Measurements from ENCODE around the gene GSTP1. TPM values are rescaled to one million over a fixed set of nuclear protein-coding genes. Genes with fewer than 3 reads are reported as not detected.
"Not testable (repeated sequence)": the region's sequence is repeated elsewhere in the genome, so short reads cannot be mapped to it uniquely, and the experiment has no call there.

Gene GSTP1
- total and polyA plus RNA-seq, 3 experiments from 2014 or later = 333 to 474 (median 462) TPM

- H3K27me3 Mint-ChIP-seq = no peaks in the 10 kb centered on the region
- no peak overlapping the region for H3K27ac ChIP-seq (ENCODE audit: low read depth, low read length)
- H3K36me3 ChIP-seq (ENCODE audit: insufficient read depth, low read length) = no peaks in the 10 kb centered on the region
- ChIA-PET CTCF (no interaction called here), POLR2A (no interaction called here)
- no peaks in the 10 kb centered on the region for H3K9me3 ChIP-seq (ENCODE audit: low read length)
- H3K36me3 Mint-ChIP-seq = no peaks in the 10 kb centered on the region
- peak overlapping the region in 1 of 8 donors; percentile 42 for H3K27ac Mint-ChIP-seq
- DNase-seq = no peak
- H3K4me3 Mint-ChIP-seq = no peak overlapping the region
- no peaks in the 10 kb centered on the region for H3K4me1 ChIP-seq (ENCODE audit: insufficient read depth, low read length)
- H3K9me3 Mint-ChIP-seq = no peaks in the 10 kb centered on the region
- no peaks in the 10 kb centered on the region for H3K27me3 ChIP-seq (ENCODE audit: insufficient read depth, low read length, poor library complexity, severe bottlenecking)
- no peaks in the 10 kb centered on the region for H3K4me1 Mint-ChIP-seq
- no peak overlapping the region for H3K4me3 ChIP-seq (ENCODE audit: low read length)
Observed at GRCh38 chr11:67593565-67593905, 9.9 kb downstream of the GSTP1 start.

GRCh38 chr11:67594480-67594879 lies 10.9 kb downstream of the GSTP1 start:
- no peaks in the 10 kb centered on the region for H3K36me3 ChIP-seq (ENCODE audit: insufficient read depth, low read length)
- H3K36me3 Mint-ChIP-seq = no peaks in the 10 kb centered on the region
- DNase-seq = no peak
- H3K27ac ChIP-seq (ENCODE audit: low read depth, low read length) = no peak overlapping the region
- no peak overlapping the region for H3K4me3 Mint-ChIP-seq
- no peaks in the 10 kb centered on the region for H3K9me3 ChIP-seq (ENCODE audit: low read length)
- no peaks in the 10 kb centered on the region for H3K4me1 ChIP-seq (ENCODE audit: insufficient read depth, low read length)
- POLR2A ChIA-PET = interaction anchor here (0.7 kb wide), 1 partner anchor 18 kb away, joined by 4 read pairs; no protein-coding TSS in a partner anchor
- no peaks in the 10 kb centered on the region for H3K27me3 ChIP-seq (ENCODE audit: insufficient read depth, low read length, poor library complexity, severe bottlenecking)
- no peaks in the 10 kb centered on the region for H3K27me3 Mint-ChIP-seq
- H3K4me3 ChIP-seq (ENCODE audit: low read length) = no peak overlapping the region
- H3K9me3 Mint-ChIP-seq = no peaks in the 10 kb centered on the region
- H3K4me1 Mint-ChIP-seq = no peaks in the 10 kb centered on the region
- CTCF ChIA-PET = interaction anchor here (1.0 kb wide), 1 partner anchor 20 kb away, joined by 3 read pairs; no protein-coding TSS in a partner anchor
- no peak overlapping the region for H3K27ac Mint-ChIP-seq

GRCh38 chr11:67596753-67597300 lies 13.2 kb downstream of the GSTP1 start:
- no peak overlapping the region for H3K27ac Mint-ChIP-seq
- CTCF ChIA-PET = interaction anchor here (1.6 kb wide), 1 partner anchor 18 kb away, joined by 3 read pairs; no protein-coding TSS in a partner anchor
- no peaks in the 10 kb centered on the region for H3K9me3 ChIP-seq (ENCODE audit: low read length)
- H3K36me3 ChIP-seq (ENCODE audit: insufficient read depth, low read length) = no peaks in the 10 kb centered on the region
- peaks cover 8 to 9% of the 10 kb centered on the region in 2 donors for H3K27me3 Mint-ChIP-seq
- H3K4me1 Mint-ChIP-seq = no peaks in the 10 kb centered on the region
- H3K4me3 ChIP-seq (ENCODE audit: low read length) = no peak overlapping the region
- POLR2A ChIA-PET = no interaction called here
- H3K27me3 ChIP-seq (ENCODE audit: insufficient read depth, low read length, poor library complexity, severe bottlenecking) = no peaks in the 10 kb centered on the region
- H3K36me3 Mint-ChIP-seq = no peaks in the 10 kb centered on the region
- no peaks in the 10 kb centered on the region for H3K4me1 ChIP-seq (ENCODE audit: insufficient read depth, low read length)
- H3K27ac ChIP-seq (ENCODE audit: low read depth, low read length) = no peak overlapping the region
- DNase-seq = no peak
- no peak overlapping the region for H3K4me3 Mint-ChIP-seq
- H3K9me3 Mint-ChIP-seq = no peaks in the 10 kb centered on the region

DNA sequence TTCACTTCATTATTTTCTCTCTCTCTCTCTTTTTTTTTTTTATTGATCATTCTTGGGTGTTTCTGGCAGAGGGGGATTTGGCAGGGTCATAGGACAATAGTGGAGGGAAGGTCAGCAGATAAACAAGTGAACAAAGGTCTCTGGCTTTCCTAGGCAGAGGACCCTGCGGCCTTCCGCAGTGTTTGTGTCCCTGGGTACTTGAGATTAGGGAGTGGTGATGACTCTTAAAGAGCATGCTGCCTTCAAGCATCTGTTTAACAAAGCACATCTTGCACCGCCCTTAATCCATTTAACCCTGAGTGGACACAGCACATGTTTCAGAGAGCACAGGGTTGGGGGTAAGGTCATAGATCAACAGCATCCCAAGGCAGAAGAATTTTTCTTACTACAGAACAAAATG lies 13.8 kb downstream of the GSTP1 start:
- H3K4me1 ChIP-seq (ENCODE audit: insufficient read depth, low read length); H3K36me3 ChIP-seq (ENCODE audit: insufficient read depth, low read length): not testable (repeated sequence)

DNA sequence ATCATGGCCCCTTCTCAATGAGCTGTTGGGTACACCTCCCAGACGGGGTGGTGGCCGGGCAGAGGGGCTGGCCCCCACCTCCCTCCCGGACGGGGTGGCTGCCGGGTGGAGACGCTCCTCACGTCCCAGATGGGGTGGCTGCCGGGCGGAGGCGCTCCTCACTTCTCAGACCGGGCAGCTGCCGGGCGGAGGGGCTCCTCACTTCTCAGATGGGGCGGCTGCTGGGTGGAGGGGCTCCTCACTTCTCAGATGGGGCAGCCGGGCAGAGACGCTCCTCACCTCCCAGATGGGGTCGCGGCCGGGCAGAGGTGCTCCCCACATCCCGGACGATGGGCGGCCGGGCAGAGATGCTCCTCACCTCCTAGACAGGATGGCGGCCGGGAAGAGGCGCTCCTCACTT lies 14.4 kb downstream of the GSTP1 start:
- H3K9me3 Mint-ChIP-seq; CTCF ChIA-PET; H3K27ac ChIP-seq (ENCODE audit: low read depth, low read length); DNase-seq; H3K4me3 Mint-ChIP-seq; H3K36me3 Mint-ChIP-seq; H3K27me3 ChIP-seq (ENCODE audit: insufficient read depth, low read length, poor library complexity, severe bottlenecking); POLR2A ChIA-PET; H3K4me1 ChIP-seq (ENCODE audit: insufficient read depth, low read length); H3K27ac Mint-ChIP-seq; H3K4me1 Mint-ChIP-seq; H3K4me3 ChIP-seq (ENCODE audit: low read length); H3K36me3 ChIP-seq (ENCODE audit: insufficient read depth, low read length); H3K9me3 ChIP-seq (ENCODE audit: low read length): not testable (repeated sequence)
- H3K27me3 Mint-ChIP-seq = peaks cover 12 to 14% of the 10 kb centered on the region in 2 donors

More for the DNA sequence above, 13.8 kb downstream of the GSTP1 start:
- H3K9me3 Mint-ChIP-seq; H3K27me3 Mint-ChIP-seq; POLR2A ChIA-PET; H3K36me3 Mint-ChIP-seq; H3K27ac Mint-ChIP-seq; H3K9me3 ChIP-seq (ENCODE audit: low read length); DNase-seq; H3K27ac ChIP-seq (ENCODE audit: low read depth, low read length); H3K4me1 Mint-ChIP-seq; H3K27me3 ChIP-seq (ENCODE audit: insufficient read depth, low read length, poor library complexity, severe bottlenecking); H3K4me3 ChIP-seq (ENCODE audit: low read length); H3K4me3 Mint-ChIP-seq: not testable (repeated sequence)
- CTCF ChIA-PET = interaction anchor here (1.6 kb wide), 1 partner anchor 17 kb away, joined by 3 read pairs; no protein-coding TSS in a partner anchor

GRCh38 chr11:67599149-67599548 lies 15.5 kb downstream of the GSTP1 start:
- ChIA-PET CTCF (no interaction called here), POLR2A (no interaction called here)
- H3K36me3 Mint-ChIP-seq = no peaks in the 10 kb centered on the region
- DNase-seq = no peak
- Histone ChIP-seq H3K9me3 (ENCODE audit: low read length) (no peaks in the 10 kb centered on the region), H3K27me3 (ENCODE audit: insufficient read depth, low read length, poor library complexity, severe bottlenecking) (no peaks in the 10 kb centered on the region), H3K36me3 (ENCODE audit: insufficient read depth, low read length) (no peaks in the 10 kb centered on the region), H3K4me1 (ENCODE audit: insufficient read depth, low read length) (no peaks in the 10 kb centered on the region), H3K4me3 (ENCODE audit: low read length) (no peak overlapping the region), H3K27ac (ENCODE audit: low read depth, low read length) (no peak overlapping the region)
- no peaks in the 10 kb centered on the region for H3K4me1 Mint-ChIP-seq
- no peaks in the 10 kb centered on the region for H3K9me3 Mint-ChIP-seq
- peaks cover 13 to 17% of the 10 kb centered on the region in 2 donors for H3K27me3 Mint-ChIP-seq
- no peak overlapping the region for H3K4me3 Mint-ChIP-seq
- no peak overlapping the region for H3K27ac Mint-ChIP-seq

- H3K4me1 Mint-ChIP-seq = peaks cover 0 to under 1% (median 0%) of the 10 kb centered on the region in 3 donors
- Histone ChIP-seq H3K36me3 (ENCODE audit: insufficient read depth, low read length) (no peaks in the 10 kb centered on the region), H3K27me3 (ENCODE audit: insufficient read depth, low read length, poor library complexity, severe bottlenecking) (no peaks in the 10 kb centered on the region), H3K4me1 (ENCODE audit: insufficient read depth, low read length) (no peaks in the 10 kb centered on the region), H3K9me3 (ENCODE audit: low read length) (no peaks in the 10 kb centered on the region), H3K4me3 (ENCODE audit: low read length) (no peak overlapping the region), H3K27ac (ENCODE audit: low read depth, low read length) (no peak overlapping the region)
- no peak for DNase-seq
- POLR2A ChIA-PET = no interaction called here
- no peaks in the 10 kb centered on the region for H3K36me3 Mint-ChIP-seq
- peaks cover 13 to 17% of the 10 kb centered on the region in 2 donors for H3K27me3 Mint-ChIP-seq
- H3K27ac Mint-ChIP-seq = peak overlapping the region in 1 of 8 donors; percentile 48
- H3K9me3 Mint-ChIP-seq = no peaks in the 10 kb centered on the region
- CTCF ChIA-PET = no interaction called here
- no peak overlapping the region for H3K4me3 Mint-ChIP-seq
Observed at GRCh38 chr11:67600324-67601029, 16.9 kb downstream of the GSTP1 start.

- Histone ChIP-seq H3K9me3 (ENCODE audit: low read length) (no peaks in the 10 kb centered on the region), H3K36me3 (ENCODE audit: insufficient read depth, low read length) (no peaks in the 10 kb centered on the region), H3K27ac (ENCODE audit: low read depth, low read length) (no peak overlapping the region), H3K27me3 (ENCODE audit: insufficient read depth, low read length, poor library complexity, severe bottlenecking) (no peaks in the 10 kb centered on the region), H3K4me1 (ENCODE audit: insufficient read depth, low read length) (peaks cover 1% of the 10 kb centered on the region), H3K4me3 (ENCODE audit: low read length) (no peak overlapping the region)
- DNase-seq = no peak
- ChIA-PET CTCF (no interaction called here), POLR2A (no interaction called here)
- peak overlapping the region in 1 of 8 donors; percentile 58 for H3K27ac Mint-ChIP-seq
- no peak overlapping the region for H3K4me3 Mint-ChIP-seq
- peaks cover 13 to 17% of the 10 kb centered on the region in 2 donors for H3K27me3 Mint-ChIP-seq
- H3K4me1 Mint-ChIP-seq = peaks cover 3 to 5% (median 4%) of the 10 kb centered on the region in 3 donors
- no peaks in the 10 kb centered on the region for H3K36me3 Mint-ChIP-seq
- no peaks in the 10 kb centered on the region for H3K9me3 Mint-ChIP-seq
Observed at GRCh38 chr11:67601098-67601497, 17.5 kb downstream of the GSTP1 start.
